ENCODE data around the gene RPS6KA1.

Gene RPS6KA1

GRCh38 chr1:26618561-26618960, 89.0 kb downstream of the RPS6KA1 start:
- Histone ChIP-seq H3K4me3 (no peak overlapping the region), H3K4me1 (peaks cover 15 to 35% (median 29%) of the 10 kb centered on the region in 10 experiments), H3K4me2 (peak overlapping the region; percentile 47 to 89 (median 82)), H3K9me3 (replicated peaks in 1 of 11) (no peaks in the 10 kb centered on the region), H4K20me1 (no peaks in the 10 kb centered on the region), H3K36me3 (no peaks in the 10 kb centered on the region), H3K9ac (peak overlapping the region in 7 of 11 experiments; percentile 1 to 52 (median 43); a peak in 7 of 22 replicates), H3K27ac (peak overlapping the region in 8 of 11 experiments; percentile 17 to 100 (median 49); a peak in 10 of 22 replicates), H3K27me3 (no peaks in the 10 kb centered on the region)
- TF ChIP-seq Cebpa-rat (IDR thresholded peaks at IDR 0.05): no peak
